Testis (tissue), 3 donors: Measurements from ENCODE around the gene MAP2K7. TPM values are rescaled to one million over a fixed set of nuclear protein-coding genes. Genes with fewer than 3 reads are reported as not detected.

Experiments used
- DNase-seq: peaks from one replicate; pipeline ENCODE4 v3.0.0-alpha.2; 2019
- H3K27ac ChIP-seq, 2 donors: fragments of 200-600 bp; sonication (generic); one replicate each; pipeline ENCODE4 v1.5.1; 2019
- H3K27me3 ChIP-seq: fragments of 200-600 bp; sonication (generic); one replicate; pipeline ENCODE4 v1.5.1; 2019
- H3K36me3 ChIP-seq: fragments of 200-600 bp; sonication (generic); one replicate; pipeline ENCODE4 v1.5.1; 2017; ENCODE audit warnings: low read depth; ENCODE audit errors: missing control alignments
- H3K4me1 ChIP-seq: fragments of 200-600 bp; sonication (generic); one replicate; pipeline ENCODE4 v1.5.1; 2019
- H3K4me3 ChIP-seq, 2 donors: fragments of 200-600 bp; sonication (generic); one replicate each; pipeline ENCODE4 v1.5.1; 2017 to 2019
- H3K9me3 ChIP-seq: fragments of 200-600 bp; sonication (generic); one replicate; pipeline ENCODE4 v1.5.1; 2017
- CTCF ChIP-seq, 3 experiments: fragments of 450-650 bp in 2 of 3; fragments of 200-600 bp in 1 of 3; sonication (generic) in 1 of 3; IDR thresholded peaks; one replicate each; pipeline ENCODE4 v1.5.1; 2016 to 2019; ENCODE audit warnings: antibody characterized with exemption in 3 of 3, mild to moderate bottlenecking in 2 of 3, moderate library complexity in 1 of 3
- POLR2A ChIP-seq: fragments of 450-650 bp; IDR thresholded peaks from one replicate; pipeline ENCODE4 v1.6.1; 2017; ENCODE audit warnings: antibody characterized with exemption, mild to moderate bottlenecking, moderate library complexity
- WGBS, 2 donors: methylation state at CpG; one replicate each; pipeline ENCODE4 v1.1.5; 2018; 5-methylcytosine and 5-hydroxymethylcytosine counted together
- intact Hi-C: fragments of 100-400 bp; cut with DNase I; formaldehyde crosslinking; loops from one replicate; pipeline ENCODE4 v1.15.1; 2023; ENCODE audit warnings: low total_unique reads
- polyA plus RNA-seq: library from polyadenylated mRNA; stranded (reverse); fragments of 350-450 nt; fragmentation: Illumina TruSeq; extraction: RNeasy Lipid Tissue Mini Kit (QIAGEN cat#74804); gene quantifications from one replicate; pipeline ENCODE4 v1.2.3, GENCODE V29; 2014; ENCODE audit warnings: low read depth, low replicate concordance; ENCODE audit not compliant: insufficient read depth
- total RNA-seq, 2 donors: library from RNA; depleted of rRNA; stranded (reverse); fragments of >200 nt; gene quantifications; one replicate each; pipeline ENCODE4 v1.2.3, GENCODE V29; 2016

Gene MAP2K7
- total and polyA plus RNA-seq, 3 donors from 2014 or later = 30.6 to 44.0 (median 34.8) TPM

DNA sequence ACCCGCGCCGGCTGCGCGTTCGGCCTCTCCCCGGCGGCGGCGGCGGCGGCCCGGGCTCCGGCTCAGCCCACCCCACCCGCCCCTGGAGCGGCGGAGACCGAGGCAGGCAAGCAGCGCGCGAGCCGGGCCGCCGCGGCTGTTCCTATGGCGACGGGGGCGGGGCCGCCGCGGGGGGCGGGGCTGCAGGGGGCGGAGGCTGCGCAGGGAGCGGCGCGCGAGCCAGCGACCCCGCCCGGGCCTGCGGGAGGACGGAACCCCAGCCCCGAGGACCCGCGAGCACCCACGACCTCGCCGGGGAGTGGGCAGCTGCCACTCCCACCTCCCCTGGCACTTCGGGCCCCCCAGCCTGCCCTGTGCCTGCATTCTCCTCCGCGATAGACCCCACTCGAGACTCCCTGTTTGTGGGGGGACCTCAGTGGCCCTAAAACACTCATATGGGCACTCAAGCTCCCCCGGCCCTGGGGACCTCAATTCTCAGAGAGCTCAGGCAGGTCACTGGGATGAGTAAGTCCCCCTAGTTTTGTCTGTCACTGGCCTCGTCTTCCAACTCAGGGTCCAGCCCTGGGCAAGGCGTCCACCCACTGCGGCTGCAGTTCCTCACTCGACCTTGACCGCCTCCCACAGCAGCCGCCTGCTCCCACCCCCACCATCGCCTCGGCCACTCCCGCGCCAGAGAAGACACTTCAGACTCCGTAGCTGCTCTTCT is 22.5 kb downstream of the MAP2K7 start, which contains the start of gene CTXN1:
TSS of gene CTXN1 (minus strand) at position 115 of the 706 bp plus-strand sequence. CDS start 597 bp downstream, outside the sequence.
- Histone ChIP-seq H3K27ac (peak within 1 kb of the TSS; percentile 0 to 66), H3K4me3 (peak within 1 kb of the TSS; percentile 51 to 52), H3K27me3 (no peaks in the 10 kb centered on the region), H3K4me1 (peaks cover 59% of the 10 kb centered on the region), H3K9me3 (no peaks in the 10 kb centered on the region), H3K36me3 (no peaks in the 10 kb centered on the region)
- 2 to 19% methylated on average over 9 to 18 of the region's 65 CpGs for WGBS, 2 donors
- no peak for TF ChIP-seq POLR2A
- peak in 2 of 3 experiments; percentile 11 to 14 for TF ChIP-seq CTCF (IDR thresholded peaks at IDR 0.05)
- DNase-seq = peak; percentile 83
- intact Hi-C loops = no loop called here

DNA sequence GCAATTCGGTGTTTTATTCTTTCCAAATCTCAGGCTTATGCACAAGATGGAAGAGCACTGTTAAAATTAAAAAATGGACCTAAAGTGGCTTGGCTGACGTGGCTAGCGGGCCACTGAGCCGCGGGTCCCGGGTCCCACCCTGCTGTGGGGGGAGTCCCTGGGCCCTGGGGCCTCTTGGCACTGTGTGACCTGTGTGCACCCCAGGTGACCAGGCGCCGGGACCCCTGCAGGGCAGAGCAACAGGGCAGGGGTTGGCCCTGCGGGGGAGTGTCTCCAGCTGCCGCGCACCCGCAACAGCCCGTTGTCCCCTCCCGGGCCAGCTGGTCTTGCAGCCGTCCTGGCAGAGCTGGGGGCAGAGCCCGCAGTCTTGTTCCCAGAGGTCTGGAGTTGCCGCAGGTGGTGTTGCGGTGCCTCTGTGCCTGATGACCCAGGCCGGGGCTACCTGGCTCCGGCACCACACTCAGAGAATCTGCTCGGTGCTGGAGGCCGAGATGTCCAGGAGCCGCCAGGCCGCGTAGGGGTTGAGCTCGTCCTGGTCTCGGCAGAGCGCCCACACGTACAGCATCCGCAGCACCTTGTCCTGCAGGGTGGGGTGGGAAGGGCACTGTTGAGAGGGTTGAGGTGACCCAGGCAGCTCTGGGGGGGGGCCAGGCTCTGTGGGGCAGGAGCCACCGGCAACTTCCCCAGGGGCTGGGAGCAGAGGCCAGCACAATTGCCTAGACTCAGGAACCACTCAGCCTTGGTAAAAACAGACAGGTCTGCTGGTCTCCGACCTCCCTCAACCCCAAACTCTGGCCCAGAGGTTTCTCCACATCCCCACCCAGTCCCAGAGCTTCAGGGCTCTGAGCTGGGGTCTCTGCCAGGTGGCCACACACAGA is 23.3 kb downstream of the MAP2K7 start:
- intact Hi-C loops = no loop called here
- DNase-seq = no peak
- TF ChIP-seq POLR2A (no peak), CTCF (IDR thresholded peaks at IDR 0.05) (peak in 1 of 3 experiments; percentile 2)
- Histone ChIP-seq H3K36me3 (no peaks in the 10 kb centered on the region), H3K9me3 (no peaks in the 10 kb centered on the region), H3K27me3 (no peaks in the 10 kb centered on the region), H3K27ac (peak overlapping the region; percentile 66 to 74), H3K4me3 (no peak overlapping the region), H3K4me1 (peaks cover 51% of the 10 kb centered on the region)
- 44 to 51% methylated on average over 11 to 32 of the region's 32 CpGs for WGBS, 2 donors

- intact Hi-C loops = no loop called here
- no peaks in the 10 kb centered on the region for H3K36me3 ChIP-seq
- no peak for DNase-seq
Measured at GRCh38 chr19:7927605-7928333, 24.1 kb downstream of the MAP2K7 start.

DNA sequence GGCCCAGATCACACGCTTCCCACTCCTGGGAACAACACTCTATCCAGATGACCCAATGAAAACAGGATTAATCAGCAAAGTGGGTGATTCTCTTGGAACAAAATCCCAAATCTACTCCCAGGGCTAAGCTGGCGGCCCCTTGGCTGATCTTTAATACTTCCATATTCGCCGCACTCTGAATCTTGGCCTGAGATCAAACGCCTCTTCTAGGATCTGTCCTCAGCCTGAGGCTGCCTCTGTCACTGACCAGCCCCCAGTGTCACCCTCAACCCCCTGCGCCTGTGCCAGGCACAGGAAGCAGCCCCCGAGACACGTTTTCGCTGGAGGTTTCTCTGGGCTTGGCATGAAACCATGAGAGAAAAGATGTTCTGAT is 24.6 kb downstream of the MAP2K7 start:
- TF ChIP-seq POLR2A (no peak), CTCF (IDR thresholded peaks at IDR 0.05) (no peak)
- Histone ChIP-seq H3K27me3 (no peaks in the 10 kb centered on the region), H3K4me3 (no peak overlapping the region), H3K4me1 (peaks cover 47% of the 10 kb centered on the region), H3K9me3 (no peaks in the 10 kb centered on the region), H3K27ac (peak overlapping the region; percentile 74 to 82), H3K36me3 (no peaks in the 10 kb centered on the region)
- no peak for DNase-seq
- intact Hi-C loops = no loop called here
- 53 to 54% methylated on average over 9 of the region's 9 CpGs for WGBS, 2 donors

More at GRCh38 chr19:7927605-7928333, 24.1 kb downstream of the MAP2K7 start:
- Histone ChIP-seq H3K27ac (peak overlapping the region; percentile 74 to 82), H3K27me3 (no peaks in the 10 kb centered on the region), H3K9me3 (no peaks in the 10 kb centered on the region), H3K4me3 (no peak overlapping the region), H3K4me1 (peaks cover 47% of the 10 kb centered on the region)
- 85 to 86% methylated on average over 9 to 23 of the region's 23 CpGs for WGBS, 2 donors
- TF ChIP-seq CTCF (IDR thresholded peaks at IDR 0.05) = no peak
- TF ChIP-seq POLR2A = no peak
